A549 (cell line): Measurements from ENCODE around the gene TMEM141.

ENCODE experiments used
- BHLHE40 ChIP-seq: IDR thresholded peaks from 2 replicates; pipeline ENCODE4 v1.6.1; 2012; ENCODE audit warnings: low read depth, low read length, inconsistent platforms
- EP300 ChIP-seq, 2 experiments: fragments of >200 bp; sonication (Bioruptor Twin); formaldehyde crosslinking; IDR thresholded peaks; 2 replicates in 1 of 2; 3 replicates in 1 of 2; pipeline ENCODE4 v1.6.1; 2016 to 2017
- HOXB13 ChIP-seq: fragments of 250-450 bp; sonication (Bioruptor Pico); IDR thresholded peaks from 2 replicates; pipeline ENCODE4 v1.5.0; 2020; ENCODE audit warnings: low read depth, mild to moderate bottlenecking, moderate library complexity
- JUNB ChIP-seq: fragments of >200 bp; sonication (Bioruptor Twin); formaldehyde crosslinking; IDR thresholded peaks from 2 replicates; pipeline ENCODE4 v1.6.1; 2016
- MYC ChIP-seq: IDR thresholded peaks from 2 replicates; pipeline ENCODE4 v1.6.1; 2012; ENCODE audit warnings: mild to moderate bottlenecking, inconsistent platforms, low read length, improper control_type of control experiment, borderline replicate concordance
- NR3C1 ChIP-seq: fragments of >200 bp; sonication (Bioruptor Twin); formaldehyde crosslinking; IDR thresholded peaks from 3 replicates; pipeline ENCODE4 v1.6.1; 2017
- POLR2A ChIP-seq: IDR thresholded peaks from 2 replicates; pipeline ENCODE4 v1.6.1; 2012; ENCODE audit warnings: mild to moderate bottlenecking, low read length
- RFX5 ChIP-seq: fragments of 450-650 bp; IDR thresholded peaks from 2 replicates; pipeline ENCODE4 v1.7.1; 2014; ENCODE audit warnings: antibody characterized with exemption, mild to moderate bottlenecking, moderate library complexity
- TF ChIP-seq, protein P1 (sequence below): fragments of >200 bp; sonication (Bioruptor Twin); formaldehyde crosslinking; IDR thresholded peaks from 3 replicates; pipeline ENCODE4 v1.5.1; 2016
- TF ChIP-seq, protein P2 (sequence below): fragments of 450-650 bp; IDR thresholded peaks from 2 replicates; pipeline ENCODE4 v1.6.1; 2014; ENCODE audit warnings: antibody characterized with exemption
- TF ChIP-seq, protein P3 (sequence below): fragments of 200-600 bp; sonication (generic); IDR thresholded peaks from 2 replicates; pipeline ENCODE4 v1.6.1; 2016; ENCODE audit warnings: antibody characterized with exemption, mild to moderate bottlenecking, moderate library complexity

DNA sequence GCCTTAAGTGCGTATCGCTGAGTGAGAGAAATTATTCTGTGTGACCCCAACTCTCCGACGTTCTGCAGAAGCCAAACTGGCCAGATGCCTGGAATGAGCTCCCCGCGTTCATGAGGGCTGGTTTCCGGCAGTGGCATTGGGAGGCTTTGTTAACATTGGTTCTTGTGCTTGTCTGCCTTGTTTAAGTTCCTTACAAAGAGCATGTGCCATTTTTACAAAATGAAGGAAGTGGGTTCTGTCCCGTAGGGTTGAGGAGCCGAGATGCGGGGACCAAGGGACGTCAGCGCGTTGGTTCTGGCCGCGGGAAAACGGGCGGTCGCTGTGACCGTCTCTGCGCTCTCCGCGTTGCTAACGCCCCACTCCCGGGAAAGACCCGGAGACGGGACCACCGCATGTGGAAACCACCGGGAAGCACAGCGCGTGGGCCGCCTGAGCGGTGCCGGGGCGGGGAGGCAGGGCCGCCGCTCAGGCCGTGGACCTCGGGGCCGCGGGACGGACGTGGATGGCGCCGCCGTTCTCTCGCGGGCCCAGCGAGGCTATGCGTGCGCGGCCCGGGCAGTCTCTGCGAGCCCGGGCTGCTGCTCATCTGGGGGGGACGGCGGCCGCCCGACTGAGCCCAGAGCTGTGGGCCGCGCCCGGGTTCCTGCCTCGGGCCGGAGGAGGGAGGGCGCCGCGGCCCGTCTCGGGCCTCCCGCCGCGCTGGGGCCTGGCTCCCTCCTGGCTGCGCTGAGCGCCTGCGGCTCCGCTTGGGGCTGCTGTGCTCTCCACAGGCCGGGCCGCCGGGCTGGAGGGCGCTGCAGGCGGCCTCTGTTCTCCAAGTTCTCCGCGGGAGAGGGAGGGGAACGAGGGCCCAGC is 30.1 kb downstream of the TMEM141 start:
- TF ChIP-seq EP300 (IDR thresholded peaks at IDR 0.05) (no peak), POLR2A (no peak), MYC (no peak), HOXB13 (CRISPR knock-in tag) (no peak), NR3C1 (no peak), RFX5 (no peak), JUNB (no peak), BHLHE40 (no peak)
- TF ChIP-seq, protein P1, sequence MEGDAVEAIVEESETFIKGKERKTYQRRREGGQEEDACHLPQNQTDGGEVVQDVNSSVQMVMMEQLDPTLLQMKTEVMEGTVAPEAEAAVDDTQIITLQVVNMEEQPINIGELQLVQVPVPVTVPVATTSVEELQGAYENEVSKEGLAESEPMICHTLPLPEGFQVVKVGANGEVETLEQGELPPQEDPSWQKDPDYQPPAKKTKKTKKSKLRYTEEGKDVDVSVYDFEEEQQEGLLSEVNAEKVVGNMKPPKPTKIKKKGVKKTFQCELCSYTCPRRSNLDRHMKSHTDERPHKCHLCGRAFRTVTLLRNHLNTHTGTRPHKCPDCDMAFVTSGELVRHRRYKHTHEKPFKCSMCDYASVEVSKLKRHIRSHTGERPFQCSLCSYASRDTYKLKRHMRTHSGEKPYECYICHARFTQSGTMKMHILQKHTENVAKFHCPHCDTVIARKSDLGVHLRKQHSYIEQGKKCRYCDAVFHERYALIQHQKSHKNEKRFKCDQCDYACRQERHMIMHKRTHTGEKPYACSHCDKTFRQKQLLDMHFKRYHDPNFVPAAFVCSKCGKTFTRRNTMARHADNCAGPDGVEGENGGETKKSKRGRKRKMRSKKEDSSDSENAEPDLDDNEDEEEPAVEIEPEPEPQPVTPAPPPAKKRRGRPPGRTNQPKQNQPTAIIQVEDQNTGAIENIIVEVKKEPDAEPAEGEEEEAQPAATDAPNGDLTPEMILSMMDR, result no peak
- TF ChIP-seq, protein P2, sequence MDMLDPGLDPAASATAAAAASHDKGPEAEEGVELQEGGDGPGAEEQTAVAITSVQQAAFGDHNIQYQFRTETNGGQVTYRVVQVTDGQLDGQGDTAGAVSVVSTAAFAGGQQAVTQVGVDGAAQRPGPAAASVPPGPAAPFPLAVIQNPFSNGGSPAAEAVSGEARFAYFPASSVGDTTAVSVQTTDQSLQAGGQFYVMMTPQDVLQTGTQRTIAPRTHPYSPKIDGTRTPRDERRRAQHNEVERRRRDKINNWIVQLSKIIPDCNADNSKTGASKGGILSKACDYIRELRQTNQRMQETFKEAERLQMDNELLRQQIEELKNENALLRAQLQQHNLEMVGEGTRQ, result no peak
- TF ChIP-seq, protein P3, sequence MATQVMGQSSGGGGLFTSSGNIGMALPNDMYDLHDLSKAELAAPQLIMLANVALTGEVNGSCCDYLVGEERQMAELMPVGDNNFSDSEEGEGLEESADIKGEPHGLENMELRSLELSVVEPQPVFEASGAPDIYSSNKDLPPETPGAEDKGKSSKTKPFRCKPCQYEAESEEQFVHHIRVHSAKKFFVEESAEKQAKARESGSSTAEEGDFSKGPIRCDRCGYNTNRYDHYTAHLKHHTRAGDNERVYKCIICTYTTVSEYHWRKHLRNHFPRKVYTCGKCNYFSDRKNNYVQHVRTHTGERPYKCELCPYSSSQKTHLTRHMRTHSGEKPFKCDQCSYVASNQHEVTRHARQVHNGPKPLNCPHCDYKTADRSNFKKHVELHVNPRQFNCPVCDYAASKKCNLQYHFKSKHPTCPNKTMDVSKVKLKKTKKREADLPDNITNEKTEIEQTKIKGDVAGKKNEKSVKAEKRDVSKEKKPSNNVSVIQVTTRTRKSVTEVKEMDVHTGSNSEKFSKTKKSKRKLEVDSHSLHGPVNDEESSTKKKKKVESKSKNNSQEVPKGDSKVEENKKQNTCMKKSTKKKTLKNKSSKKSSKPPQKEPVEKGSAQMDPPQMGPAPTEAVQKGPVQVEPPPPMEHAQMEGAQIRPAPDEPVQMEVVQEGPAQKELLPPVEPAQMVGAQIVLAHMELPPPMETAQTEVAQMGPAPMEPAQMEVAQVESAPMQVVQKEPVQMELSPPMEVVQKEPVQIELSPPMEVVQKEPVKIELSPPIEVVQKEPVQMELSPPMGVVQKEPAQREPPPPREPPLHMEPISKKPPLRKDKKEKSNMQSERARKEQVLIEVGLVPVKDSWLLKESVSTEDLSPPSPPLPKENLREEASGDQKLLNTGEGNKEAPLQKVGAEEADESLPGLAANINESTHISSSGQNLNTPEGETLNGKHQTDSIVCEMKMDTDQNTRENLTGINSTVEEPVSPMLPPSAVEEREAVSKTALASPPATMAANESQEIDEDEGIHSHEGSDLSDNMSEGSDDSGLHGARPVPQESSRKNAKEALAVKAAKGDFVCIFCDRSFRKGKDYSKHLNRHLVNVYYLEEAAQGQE, result no peak
